Forelimb muscle (tissue), 1 donor: ENCODE measurements around the gene C22orf39. TPM values are rescaled to one million over a fixed set of nuclear protein-coding genes. Genes with fewer than 3 reads are reported as not detected.

ENCODE experiments used
- DNase-seq: peaks from one replicate; pipeline ENCODE4 v3.0.0-alpha.2; 2013; ENCODE audit warnings: low read depth
- polyA plus RNA-seq: library from polyadenylated mRNA; unstranded; fragments of 120-200 nt; gene quantifications from one replicate; pipeline ENCODE4 v1.2.1, GENCODE V29; 2013; ENCODE audit not compliant: insufficient read length

Gene C22orf39, protein sequence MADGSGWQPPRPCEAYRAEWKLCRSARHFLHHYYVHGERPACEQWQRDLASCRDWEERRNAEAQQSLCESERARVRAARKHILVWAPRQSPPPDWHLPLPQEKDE
- polyA plus RNA-seq = 31.4 TPM

- DNase-seq = peak; percentile 90
These were observed at the start of gene C22orf39 for GRCh38 chr22:19447330-19448075. C22orf39 (minus strand) TSS chr22:19447711; CDS start chr22:19447688, 23 bp downstream.

DNA sequence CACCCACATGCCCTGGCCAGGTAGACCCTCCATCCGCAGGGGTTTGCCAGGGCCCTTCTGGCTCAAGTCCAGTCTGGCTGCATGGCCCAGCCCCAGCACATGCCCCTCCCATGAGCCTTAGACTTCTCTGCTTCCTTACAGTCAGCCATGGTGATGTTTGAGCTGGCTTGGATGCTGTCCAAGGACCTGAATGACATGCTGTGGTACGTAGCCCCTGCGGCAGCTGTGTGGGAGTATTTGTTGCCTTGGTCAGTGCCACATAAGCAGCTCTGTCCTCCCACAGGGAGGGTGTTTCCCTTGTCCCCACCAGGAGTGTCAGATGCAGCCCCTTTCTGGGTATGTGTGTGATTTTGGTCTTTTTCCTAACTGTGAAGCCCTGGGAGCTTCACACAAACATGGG is 49.7 kb upstream of the C22orf39 start:
- no peak for DNase-seq

- DNase-seq = no peak
These were observed 48.8 kb upstream of the C22orf39 start for GRCh38 chr22:19496324-19496630.

- no peak for DNase-seq
These were observed 48.2 kb upstream of the C22orf39 start for GRCh38 chr22:19495562-19496323.

GRCh38 chr22:19494676-19495173 is 47.2 kb upstream of the C22orf39 start:
- DNase-seq = no peak

DNA sequence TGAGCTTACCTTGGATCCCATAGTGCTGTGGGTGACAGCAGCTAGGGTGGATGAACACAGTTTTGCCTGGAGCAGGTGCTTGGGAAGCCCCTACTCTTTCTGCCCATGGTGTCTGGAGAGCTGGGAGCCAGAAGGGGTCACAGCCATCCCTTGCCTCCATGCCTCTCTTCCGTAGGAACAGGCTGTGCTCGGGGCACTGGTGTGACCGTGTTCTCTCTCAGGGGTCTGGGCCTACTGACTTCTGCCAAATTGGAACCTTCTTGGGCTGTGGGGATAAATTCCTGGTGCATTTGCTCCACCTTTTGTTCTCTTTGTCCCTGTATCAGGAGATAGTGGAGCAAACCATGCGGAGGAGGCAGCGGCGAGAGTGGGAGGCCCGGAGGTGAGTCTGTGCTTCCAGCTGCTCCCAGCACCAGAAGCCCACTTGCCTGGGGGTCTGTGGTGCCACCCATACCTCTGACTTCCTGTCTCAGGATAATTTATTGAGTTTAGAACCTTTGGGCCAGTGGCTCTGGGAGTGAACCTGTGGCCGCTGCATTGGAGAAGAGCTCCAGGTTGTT is 46.6 kb upstream of the C22orf39 start:
- DNase-seq = no peak

GRCh38 chr22:19492504-19493174 is 45.1 kb upstream of the C22orf39 start:
- DNase-seq = no peak

DNA sequence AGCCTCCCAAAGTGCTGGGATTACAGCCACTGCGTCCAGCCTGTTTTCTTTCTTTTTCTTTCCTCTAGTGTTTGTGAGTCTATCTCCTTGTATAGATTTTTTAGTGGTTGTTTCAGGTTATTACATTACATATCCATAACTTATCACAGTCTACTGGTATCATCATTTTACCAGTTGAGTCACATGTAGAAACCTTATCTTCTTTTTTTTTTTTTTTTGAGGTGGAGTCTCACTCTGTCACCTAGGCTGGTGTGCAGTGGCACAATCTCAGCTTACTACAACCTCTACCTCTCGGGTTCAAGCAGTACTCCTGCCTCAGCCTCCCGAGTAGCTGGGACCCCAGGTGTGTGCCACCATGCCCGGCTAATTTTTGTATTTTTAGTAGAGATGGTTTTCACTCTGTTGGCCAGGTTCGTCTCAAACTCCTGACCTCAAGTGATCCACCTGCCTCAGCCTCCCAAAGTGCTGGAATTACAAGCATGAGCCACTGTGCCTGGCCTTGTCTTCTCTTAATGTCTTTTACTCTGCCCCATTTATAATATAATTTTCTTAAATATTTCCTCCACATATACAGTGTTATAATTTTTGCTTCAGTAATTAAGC is 43.2 kb upstream of the C22orf39 start:
- DNase-seq = no peak

DNA sequence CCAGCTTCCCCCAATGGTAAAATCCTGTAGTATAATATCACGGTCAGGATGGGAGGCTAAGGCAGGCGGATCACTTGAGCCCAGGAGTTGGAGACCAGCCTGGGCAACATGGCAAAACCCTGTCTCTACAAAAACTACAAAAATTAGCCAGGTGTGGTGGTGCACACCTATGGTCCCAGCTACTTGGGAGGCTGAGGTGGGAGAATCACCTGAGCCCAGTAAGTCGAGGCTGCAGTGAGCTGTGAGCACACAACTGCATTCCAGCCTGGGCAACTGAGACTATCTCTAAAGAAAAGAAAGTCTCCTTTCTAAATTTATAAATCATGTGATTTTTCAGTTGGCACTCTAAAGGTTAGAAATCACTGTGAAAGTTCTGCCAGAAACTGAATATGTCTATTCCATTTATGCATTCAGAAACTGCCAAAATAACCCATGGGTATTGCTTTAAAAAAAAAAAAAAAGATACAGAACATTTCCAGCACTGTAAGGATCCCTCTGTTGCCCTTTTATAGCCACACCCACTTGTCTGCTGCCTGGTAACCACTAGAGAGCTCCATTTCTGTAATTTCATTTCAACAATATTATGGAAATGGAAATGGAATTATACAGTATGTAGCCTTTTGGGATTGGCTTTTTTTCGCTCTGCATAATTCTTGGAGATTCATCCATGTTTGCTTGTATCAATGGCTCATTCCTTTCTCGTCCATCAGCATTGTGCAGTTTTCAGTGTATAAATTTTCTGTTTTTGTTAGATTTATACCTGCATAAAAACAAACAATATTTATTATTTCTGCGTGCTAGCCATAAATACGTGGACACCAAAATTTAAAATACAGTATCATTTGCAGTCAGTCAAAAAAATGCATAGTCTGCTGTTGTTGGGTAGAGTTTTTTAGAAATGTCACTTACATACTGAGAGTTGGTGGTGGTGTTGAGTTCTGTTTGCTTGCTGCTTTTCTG is 41.7 kb upstream of the C22orf39 start:
- DNase-seq = no peak

GRCh38 chr22:19488285-19488684 is 40.8 kb upstream of the C22orf39 start:
- no peak for DNase-seq

- DNase-seq = no peak
These were observed 36.2 kb upstream of the C22orf39 start for GRCh38 chr22:19483481-19484244.

- no peak for DNase-seq
These were observed 34.8 kb upstream of the C22orf39 start for GRCh38 chr22:19482297-19482696.

- no peak for DNase-seq
These were observed 33.3 kb upstream of the C22orf39 start for GRCh38 chr22:19480789-19481188.

GRCh38 chr22:19480173-19480568 is 32.7 kb upstream of the C22orf39 start:
- DNase-seq = no peak

GRCh38 chr22:19479355-19480172 is 32.1 kb upstream of the C22orf39 start, which contains the start of gene CDC45:
CDC45 (plus strand) TSS chr22:19479920; CDS start chr22:19479969, 49 bp downstream.
- peak; percentile 97 for DNase-seq

- no peak for DNase-seq
These were observed 31.4 kb upstream of the C22orf39 start, which contains the start of gene UFD1 for GRCh38 chr22:19478901-19479354. UFD1 (minus strand) TSS chr22:19479193; CDS start chr22:19479085, 108 bp downstream.

DNA sequence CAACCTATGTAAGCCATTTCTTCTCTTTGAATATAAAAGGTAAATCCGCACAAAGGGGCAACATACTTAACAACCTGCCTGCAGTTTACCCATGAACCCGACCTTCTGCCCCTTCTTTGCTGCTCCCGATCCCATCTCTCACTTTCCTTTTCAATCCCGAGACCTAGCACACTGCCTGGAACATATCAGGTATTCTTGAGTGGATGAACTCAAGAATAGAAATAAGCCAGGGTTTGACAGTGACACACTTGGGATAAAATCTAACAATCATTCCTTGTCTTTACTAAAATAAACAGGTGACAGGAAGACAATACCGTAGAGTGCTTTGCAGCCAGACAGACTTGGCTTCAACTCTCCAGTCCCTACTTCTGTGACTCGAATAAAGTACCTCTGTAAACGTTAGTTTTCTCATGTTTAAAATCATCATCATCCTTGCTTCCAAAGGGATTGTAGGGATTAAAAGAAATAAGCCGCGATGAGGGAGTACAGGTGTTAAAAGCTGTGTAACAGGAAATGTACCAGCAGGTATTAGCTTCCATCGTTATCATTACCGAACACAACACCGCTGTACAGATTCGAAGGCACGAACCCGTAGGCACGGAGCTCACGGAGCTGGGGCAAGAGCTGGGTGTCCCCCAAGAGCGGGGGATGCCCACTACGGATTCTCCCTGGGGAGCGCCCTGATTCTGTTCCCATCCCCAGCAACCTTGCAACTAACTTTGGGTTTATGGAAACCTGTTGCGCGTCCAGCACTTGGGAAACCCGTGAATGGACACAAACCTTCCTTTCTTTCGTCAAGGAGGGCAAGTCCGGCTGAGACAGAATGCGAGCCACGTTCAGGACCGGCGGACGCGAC is 30.8 kb upstream of the C22orf39 start:
- no peak for DNase-seq
